B cell (primary cell): ENCODE data around the gene BIRC2. TPM values are rescaled to one million over a fixed set of nuclear protein-coding genes. Genes with fewer than 3 reads are reported as not detected.
A peak's percentile ranks its signal among the peaks of the same experiment; 100 is the strongest.

Experiments used
- ATAC-seq: fragments of 200-7000 bp; cut with Tn5 transposase; one replicate; pipeline ENCODE4 v1.10.0; 2021; ENCODE audit warnings: low read depth, mild to moderate bottlenecking, moderate number of reproducible peaks, moderate library complexity
- CTCF ChIA-PET: fragments of 350-600 bp; sonication (Branson Sonifier 250); formaldehyde crosslinking; loops from one replicate; lab custom pipeline; 2021; ENCODE audit warnings: antibody characterized with exemption, inconsistent platforms; lab: Charles Lee
- POLR2A ChIA-PET: fragments of 350-600 bp; sonication (Branson Sonifier 250); formaldehyde crosslinking; loops from one replicate; lab custom pipeline; 2021; ENCODE audit warnings: antibody characterized with exemption; lab: Charles Lee
- DNase-seq: peaks from one replicate; pipeline ENCODE4 v3.0.0; 2013
- H2AFZ ChIP-seq: 2 replicates; pipeline ENCODE4 v1.6.1; 2012; ENCODE audit warnings: mild to moderate bottlenecking, low read depth, low read length; ENCODE audit not compliant: insufficient read depth, poor library complexity, severe bottlenecking
- H3K27ac ChIP-seq, 2 donors: 1 replicate in 1 of 2; 2 replicates in 1 of 2; pipeline ENCODE4 v1.5.1; 2012 to 2013; ENCODE audit warnings: low read length in 2 of 2, mild to moderate bottlenecking in 2 of 2, moderate library complexity in 1 of 2
- H3K27me3 ChIP-seq, 4 experiments: fragments of 200-600 bp in 1 of 4; sonication (generic) in 1 of 4; replicated peaks in 1 of 4; 1 replicate in 2 of 4; 2 replicates in 2 of 4; pipeline versions ENCODE4 v1.6.1 to v1.7.0; 2013 to 2016; ENCODE audit warnings: low read length in 3 of 4, mild to moderate bottlenecking in 2 of 4, mixed read lengths in 1 of 4, moderate library complexity in 1 of 4; ENCODE audit not compliant: insufficient read depth in 4 of 4, control insufficient read depth in 3 of 4; ENCODE audit errors: control extremely low read depth in 1 of 4
- H3K36me3 ChIP-seq, 2 experiments: replicated peaks in 1 of 2; 1 replicate in 1 of 2; 2 replicates in 1 of 2; pipeline versions ENCODE4 v1.6.1 to v1.7.1; 2013; ENCODE audit warnings: low read length in 1 of 2; ENCODE audit not compliant: insufficient read depth in 2 of 2, control insufficient read depth in 1 of 2; ENCODE audit errors: control extremely low read depth in 1 of 2, extremely low read depth in 1 of 2
- H3K4me1 ChIP-seq, 2 donors: fragments of 200-600 bp in 1 of 2; sonication (generic) in 1 of 2; 1 replicate in 1 of 2; 2 replicates in 1 of 2; pipeline versions ENCODE4 v1.5.1 to v1.6.1; 2013 to 2017; ENCODE audit warnings: low read length in 2 of 2; ENCODE audit not compliant: control insufficient read depth in 2 of 2, insufficient read depth in 2 of 2
- H3K4me2 ChIP-seq: replicated peaks from 2 replicates; pipeline ENCODE3; 2012; ENCODE audit warnings: mild to moderate bottlenecking, low read depth, low read length; ENCODE audit not compliant: poor library complexity, severe bottlenecking
- H3K4me3 ChIP-seq, 5 experiments: fragments of 200-600 bp in 1 of 5; sonication (generic) in 1 of 5; 1 replicate in 3 of 5; 2 replicates in 2 of 5; pipeline versions ENCODE4 v1.5.1 to v1.7.0; 2011 to 2016; ENCODE audit warnings: low read length in 4 of 5, mild to moderate bottlenecking in 4 of 5, low read depth in 2 of 5, control low read depth in 1 of 5, moderate library complexity in 1 of 5; ENCODE audit not compliant: insufficient read depth in 1 of 5; ENCODE audit errors: control extremely low read depth in 1 of 5, extremely low read depth in 1 of 5
- H3K79me2 ChIP-seq: fragments of 200-600 bp; sonication (generic); one replicate; pipeline ENCODE4 v1.6.0; 2016; ENCODE audit warnings: low read length; ENCODE audit not compliant: control insufficient read depth, insufficient read depth
- H3K9ac ChIP-seq: fragments of 200-600 bp; sonication (generic); 2 replicates; pipeline ENCODE4 v1.6.1; 2017; ENCODE audit warnings: mild to moderate bottlenecking, low read length, moderate library complexity
- H3K9me3 ChIP-seq, 3 donors: one replicate each; pipeline versions ENCODE4 v1.6.1 to v1.7.1; 2013; ENCODE audit warnings: low read length in 2 of 3; ENCODE audit not compliant: control insufficient read depth in 2 of 3, insufficient read depth in 1 of 3; ENCODE audit errors: control extremely low read depth in 1 of 3
- H4K20me1 ChIP-seq: 2 replicates; pipeline ENCODE4 v1.6.0; 2012; ENCODE audit warnings: mild to moderate bottlenecking, low read length; ENCODE audit not compliant: insufficient read depth, control insufficient read depth, poor library complexity, severe bottlenecking
- H3K27ac Mint-ChIP-seq: one replicate; pipeline ENCODE4 v1.8.0; 2021; ENCODE audit warnings: mixed read lengths
- H3K27me3 Mint-ChIP-seq: one replicate; pipeline ENCODE4 v1.8.0; 2021; ENCODE audit warnings: mixed read lengths
- H3K4me1 Mint-ChIP-seq: one replicate; pipeline ENCODE4 v1.8.0; 2021; ENCODE audit warnings: mixed read lengths
- H3K4me3 Mint-ChIP-seq: one replicate; pipeline ENCODE4 v1.8.0; 2021; ENCODE audit warnings: mixed read lengths
- H3K9me3 Mint-ChIP-seq: one replicate; pipeline ENCODE4 v1.8.0; 2022; ENCODE audit warnings: mixed read lengths; ENCODE audit not compliant: insufficient read depth
- EZH2 ChIP-seq: IDR thresholded peaks from 2 replicates; pipeline ENCODE4 v1.6.1; 2012; ENCODE audit warnings: borderline replicate concordance, low read depth, mild to moderate bottlenecking, moderate library complexity, low read length; ENCODE audit not compliant: insufficient read depth, poor library complexity, severe bottlenecking
- WGBS: methylation state at CpG from one replicate; pipeline ENCODE4 v1.1.5; 2013; ENCODE audit warnings: missing lambda C conversion rate; ENCODE audit not compliant: insufficient coverage; 5-methylcytosine and 5-hydroxymethylcytosine counted together
- intact Hi-C: fragments of 100-400 bp; cut with micrococcal nuclease; formaldehyde crosslinking; loops from one replicate; pipeline ENCODE4 v1.10.0; 2022
- polyA plus RNA-seq: library from polyadenylated mRNA; depleted of rRNA; stranded (reverse); fragments of >200 nt; gene quantifications from 2 replicates; pipeline ENCODE4 v1.2.3, GENCODE V29; 2012
- total RNA-seq, 2 donors: library from RNA; stranded (reverse); fragments of 120-200 nt in 1 of 2; gene quantifications; 1 replicate in 1 of 2; 2 replicates in 1 of 2; pipeline versions ENCODE4 v1.2.3 to v1.2.4, GENCODE V29; 2013 to 2022
- TF ChIP-seq, protein P1 (sequence below): fragments of 200-600 bp; IDR thresholded peaks from one replicate; pipeline ENCODE4 v1.8.0; 2022; ENCODE audit warnings: antibody characterized with exemption, mild to moderate bottlenecking

Gene BIRC2
- total and polyA plus RNA-seq, 2 donors (not counting 1 experiment from before 2014, with no cell fraction given) = 20.1 to 51.0 TPM

DNA sequence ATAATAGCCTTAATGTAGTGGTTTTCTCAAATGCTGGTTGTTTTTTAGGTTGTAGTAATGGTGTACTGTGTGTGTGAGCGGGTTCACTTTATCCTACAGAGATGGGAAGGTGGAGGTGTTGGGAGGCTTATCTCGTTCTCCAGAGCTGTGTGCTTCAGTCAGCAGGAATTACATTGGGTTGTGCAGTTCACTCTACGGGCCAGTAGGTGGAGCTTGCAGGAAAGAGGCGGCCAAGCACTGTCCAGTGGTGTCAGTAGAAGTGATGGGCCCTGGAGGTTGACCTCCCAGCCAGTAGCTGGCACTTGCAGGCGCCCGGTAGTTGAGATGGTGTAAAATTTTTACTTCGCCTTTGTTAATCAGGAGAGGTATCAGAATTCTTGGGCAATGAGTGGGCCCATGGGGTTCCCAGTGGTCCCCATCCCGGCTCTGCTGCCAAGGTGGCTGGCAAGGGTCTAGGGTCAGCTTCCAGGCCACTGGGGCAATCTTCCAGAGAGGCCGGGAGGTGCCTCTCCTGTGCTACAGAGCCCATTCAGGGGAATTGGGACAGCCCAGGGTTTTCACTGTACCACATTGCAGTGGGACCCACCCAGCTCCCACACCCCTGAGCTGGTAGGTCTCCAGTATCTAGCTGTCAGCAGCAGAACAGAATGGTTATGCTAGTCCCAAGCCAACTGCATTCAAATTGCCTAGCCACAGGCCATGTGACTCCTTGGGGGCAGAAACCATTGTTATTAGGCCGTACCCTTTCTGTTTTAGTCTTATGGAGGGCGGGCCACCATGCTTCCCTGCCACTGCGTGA, 43.9 kb downstream of the BIRC2 start:
- H3K9me3 Mint-ChIP-seq = no peaks in the 10 kb centered on the region
- H3K27ac Mint-ChIP-seq = peak overlapping the region; percentile 46
- no peaks in the 10 kb centered on the region for H4K20me1 ChIP-seq
- DNase-seq (peak; percentile 74), ATAC-seq (peak; percentile 88)
- H3K36me3 ChIP-seq = peaks cover 13 to 16% of the 10 kb centered on the region in 2 experiments
- ChIA-PET CTCF (interaction anchor here (0.6 to 6.7 kb wide), 49 partner anchors 9 to 276 kb away, joined by 3 to 99 read pairs (median 7); no protein-coding TSS in a partner anchor), POLR2A (interaction anchor here (0.6 to 1.3 kb wide), 3 partner anchors 14 to 63 kb away, joined by 3 to 7 read pairs (median 5); partner anchors contain the start of gene BIRC2)
- WGBS = 70% methylated on average over 12 of the region's 12 CpGs
- H3K27me3 ChIP-seq = no peaks in the 10 kb centered on the region
- intact Hi-C loops = loop anchor here (1.0 to 2.0 kb wide), 4 partner anchors 44 to 222 kb away; partner anchors contain the start of gene BIRC2
- H3K9ac ChIP-seq = no peak overlapping the region
- no peak overlapping the region for H3K4me3 Mint-ChIP-seq
- H2AFZ ChIP-seq = no peak overlapping the region
- no peak overlapping the region for H3K27ac ChIP-seq
- peaks cover 11% of the 10 kb centered on the region for H3K79me2 ChIP-seq
- no peaks in the 10 kb centered on the region for H3K9me3 ChIP-seq
- no peaks in the 10 kb centered on the region for H3K27me3 Mint-ChIP-seq
- H3K4me3 ChIP-seq = no peak overlapping the region
- TF ChIP-seq, protein P1, sequence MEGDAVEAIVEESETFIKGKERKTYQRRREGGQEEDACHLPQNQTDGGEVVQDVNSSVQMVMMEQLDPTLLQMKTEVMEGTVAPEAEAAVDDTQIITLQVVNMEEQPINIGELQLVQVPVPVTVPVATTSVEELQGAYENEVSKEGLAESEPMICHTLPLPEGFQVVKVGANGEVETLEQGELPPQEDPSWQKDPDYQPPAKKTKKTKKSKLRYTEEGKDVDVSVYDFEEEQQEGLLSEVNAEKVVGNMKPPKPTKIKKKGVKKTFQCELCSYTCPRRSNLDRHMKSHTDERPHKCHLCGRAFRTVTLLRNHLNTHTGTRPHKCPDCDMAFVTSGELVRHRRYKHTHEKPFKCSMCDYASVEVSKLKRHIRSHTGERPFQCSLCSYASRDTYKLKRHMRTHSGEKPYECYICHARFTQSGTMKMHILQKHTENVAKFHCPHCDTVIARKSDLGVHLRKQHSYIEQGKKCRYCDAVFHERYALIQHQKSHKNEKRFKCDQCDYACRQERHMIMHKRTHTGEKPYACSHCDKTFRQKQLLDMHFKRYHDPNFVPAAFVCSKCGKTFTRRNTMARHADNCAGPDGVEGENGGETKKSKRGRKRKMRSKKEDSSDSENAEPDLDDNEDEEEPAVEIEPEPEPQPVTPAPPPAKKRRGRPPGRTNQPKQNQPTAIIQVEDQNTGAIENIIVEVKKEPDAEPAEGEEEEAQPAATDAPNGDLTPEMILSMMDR = peak; percentile 90
- no peak for TF ChIP-seq EZH2
- no peaks in the 10 kb centered on the region for H3K4me1 ChIP-seq
- H3K4me1 Mint-ChIP-seq = peaks cover 15% of the 10 kb centered on the region
- H3K4me2 ChIP-seq = no peak overlapping the region
